NOMO-1 treated with DMSO at 0.1 percent for 48 hours (cell line): ENCODE results near the gene MRPL11.

Experiments
- DNase-seq: peaks from one replicate; lab custom pipeline; 2025; ENCODE audit not compliant: unreplicated experiment; lab: John Stamatoyannopoulos, UW

MRPL11 gene

DNA sequence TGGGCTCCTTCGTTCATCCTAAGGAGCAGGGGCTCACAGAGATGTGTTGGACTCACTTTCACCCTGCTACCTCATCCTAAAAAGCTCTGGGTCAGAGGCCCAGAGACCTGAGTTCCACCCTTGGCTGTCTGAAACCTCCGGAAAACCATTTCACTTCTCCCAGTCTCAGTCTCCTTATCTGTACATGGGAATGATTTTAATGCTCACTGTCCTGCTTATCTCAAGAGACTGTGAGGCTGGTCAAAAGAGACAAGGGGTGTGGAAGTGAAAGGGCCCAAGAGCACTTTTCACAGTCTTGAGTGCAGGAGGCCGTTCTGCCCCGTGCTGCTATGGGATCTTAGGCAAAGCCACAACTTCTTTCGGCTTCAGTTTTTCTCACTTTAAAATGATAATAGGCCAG, 31.0 kb downstream of the MRPL11 start:
- DNase-seq = no peak

DNA sequence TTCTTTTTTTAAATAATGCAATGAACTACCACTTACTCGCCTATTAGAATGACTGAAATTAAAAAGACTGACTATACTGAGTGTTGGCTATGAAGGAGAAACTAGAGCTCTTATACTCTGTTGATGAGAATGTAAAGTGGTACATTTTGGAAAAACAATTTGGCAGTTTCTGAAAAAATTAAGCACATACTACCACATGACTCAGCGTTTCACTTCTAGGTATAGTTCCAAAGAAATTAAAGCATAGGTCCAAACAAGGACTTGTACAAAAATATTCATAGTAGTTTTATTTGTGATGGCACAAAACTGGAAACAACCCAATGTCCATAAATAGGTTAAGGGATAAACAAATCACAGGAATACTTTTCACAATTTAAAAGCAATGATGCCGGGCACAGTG, 44.7 kb downstream of the MRPL11 start:
- DNase-seq = no peak

- DNase-seq = peak; percentile 15
These were observed 47.3 kb downstream of the MRPL11 start for GRCh38 chr11:66391322-66391721.

DNA sequence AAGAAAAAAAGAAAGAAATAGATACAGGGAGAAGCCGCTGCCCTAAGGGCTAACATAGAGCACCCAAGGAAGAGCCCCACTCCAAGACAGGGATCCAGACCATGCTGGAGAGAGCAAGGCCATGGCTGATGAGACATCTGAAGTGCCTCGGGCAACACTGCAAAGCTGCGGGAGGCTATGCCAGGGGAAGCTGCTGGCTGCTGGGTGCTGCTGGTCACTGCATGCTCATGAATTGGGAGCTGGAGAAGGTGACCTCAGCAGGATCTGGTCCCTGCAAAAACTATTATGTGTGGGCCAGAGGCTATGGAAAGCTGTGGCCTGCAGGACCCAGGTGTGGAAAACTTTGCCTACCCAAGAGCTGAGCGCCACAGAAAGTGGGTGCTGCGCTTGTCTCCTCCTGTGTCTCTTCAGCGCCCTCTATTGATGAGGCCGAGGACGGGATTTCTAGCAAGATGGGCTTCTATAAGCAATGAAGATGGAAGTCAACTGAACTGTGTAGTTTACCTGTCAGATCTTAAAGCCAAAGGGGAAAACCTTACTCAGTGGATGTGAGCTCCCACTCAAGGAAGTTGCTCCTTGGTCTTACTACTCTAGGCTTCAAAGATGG, 49.8 kb downstream of the MRPL11 start:
- peak; percentile 69 for DNase-seq

DNA sequence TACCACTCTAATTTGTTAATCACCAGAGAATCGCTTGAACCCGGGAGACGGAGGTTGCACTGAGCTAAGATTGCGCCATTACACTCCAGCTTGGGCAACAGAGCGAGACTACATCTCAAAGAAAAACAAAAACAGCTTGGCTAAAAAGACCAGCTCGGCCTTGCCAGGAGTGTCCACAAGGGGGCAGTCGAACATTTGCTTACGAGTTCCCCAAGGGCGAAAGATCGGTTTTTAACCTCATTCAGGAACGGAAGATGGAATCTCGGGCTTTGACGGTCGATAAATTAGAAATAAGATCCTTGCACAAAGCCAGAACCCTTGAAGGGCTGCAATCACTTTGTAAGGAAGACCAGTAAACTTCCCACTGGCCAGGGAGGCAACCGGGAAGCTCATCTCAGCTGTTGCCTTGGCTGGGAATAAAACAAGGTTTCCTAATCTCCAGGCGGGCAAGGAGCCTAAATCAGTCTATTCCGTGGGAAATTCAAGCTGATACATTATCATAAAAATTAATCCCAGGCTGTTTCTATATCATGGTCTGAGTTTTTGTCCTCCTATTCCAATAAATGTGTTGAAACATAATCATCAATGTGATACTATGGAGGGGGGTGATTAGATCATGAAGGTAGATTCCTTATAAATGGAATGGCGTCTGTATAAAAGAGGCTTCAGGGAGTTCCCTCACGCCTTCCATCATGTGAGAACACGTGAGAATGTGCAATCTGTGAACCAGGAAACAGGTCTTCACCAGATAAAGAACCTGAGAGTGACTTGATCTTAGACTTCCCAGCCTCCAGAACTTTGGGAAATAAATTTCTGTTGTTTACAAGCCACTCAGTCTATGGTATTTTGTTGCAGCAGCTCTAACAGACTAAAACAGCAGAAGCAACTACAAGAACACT, 52.2 kb downstream of the MRPL11 start:
- peak; percentile 77 for DNase-seq
